Sigmoid colon (tissue), 4 donors: ENCODE measurements around the gene CYTH1.

Experiments
- POLR2A ChIP-seq, 2 donors: fragments of 450-650 bp; IDR thresholded peaks; one replicate each; pipeline ENCODE4 v1.6.1; 2016; ENCODE audit warnings: antibody characterized with exemption in 2 of 2, mild to moderate bottlenecking in 2 of 2, moderate library complexity in 2 of 2
- POLR2AphosphoS5 ChIP-seq, 4 donors: sonication (generic); formaldehyde crosslinking; IDR thresholded peaks; one replicate each; pipeline ENCODE4 v1.6.1; 2017; ENCODE audit warnings: antibody characterized with exemption in 4 of 4

DNA sequence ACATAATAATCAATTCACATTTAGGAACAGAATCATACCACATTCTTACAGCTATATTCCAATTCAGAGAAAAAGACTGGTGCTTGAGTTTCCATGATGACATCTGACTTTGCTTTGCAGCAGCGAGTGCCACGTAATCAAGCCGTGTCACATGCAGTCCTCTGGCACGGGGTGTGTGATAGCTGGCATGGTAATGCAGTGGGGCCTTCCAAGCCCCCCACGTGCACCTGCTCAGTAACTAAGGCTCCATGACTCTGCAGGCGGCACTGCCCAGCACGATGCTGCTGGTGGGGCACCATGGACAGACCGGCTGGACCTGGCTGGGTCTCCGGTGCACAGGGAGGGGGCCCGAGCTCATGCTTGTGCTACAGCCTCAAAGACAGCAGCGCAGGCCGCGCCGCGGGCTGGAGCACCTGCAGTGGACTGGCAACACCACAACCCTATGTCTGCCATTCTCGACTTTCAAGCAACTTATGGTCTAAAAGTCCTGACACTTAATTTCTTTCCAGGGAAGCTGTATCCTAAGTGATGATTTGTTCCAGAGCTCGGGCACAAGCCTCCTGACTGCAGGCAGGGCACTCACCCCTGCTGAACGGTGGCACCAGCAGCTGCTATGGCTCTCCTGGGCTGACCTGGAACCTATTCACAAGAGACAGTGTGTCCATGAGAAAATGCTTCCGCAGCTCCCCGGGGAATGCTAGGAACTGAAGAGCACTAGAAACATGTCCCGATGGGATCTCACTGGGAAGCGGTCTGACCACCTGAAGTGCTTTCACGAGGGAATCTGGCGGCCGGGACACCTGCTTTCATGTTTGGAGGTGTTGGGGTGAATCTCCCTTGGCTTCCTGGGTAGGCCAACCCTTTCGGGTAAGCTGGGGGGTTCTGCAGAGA is 105.4 kb downstream of the CYTH1 start:
- TF ChIP-seq POLR2A (IDR thresholded peaks at IDR 0.05) (no peak), POLR2AphosphoS5 (IDR thresholded peaks at IDR 0.05) (no peak)
